Measurements from ENCODE around the gene GRK5.

GRK5 gene

GRCh38 chr10:119409906-119410305 lies 202.5 kb downstream of the GRK5 start:
- no peak for FAIRE-seq

GRCh38 chr10:119410361-119411116 lies 203.2 kb downstream of the GRK5 start:
- FAIRE-seq, result no peak

- peak; percentile 18 for FAIRE-seq
Measured at GRCh38 chr10:119412244-119413092, 205.1 kb downstream of the GRK5 start.

- FAIRE-seq, result no peak
Measured at GRCh38 chr10:119413093-119413453, 205.7 kb downstream of the GRK5 start.

GRCh38 chr10:119413471-119414080 lies 206.2 kb downstream of the GRK5 start:
- FAIRE-seq, result peak; percentile 12

- FAIRE-seq, result peak; percentile 85
Measured at GRCh38 chr10:119414081-119414611, 206.8 kb downstream of the GRK5 start.

GRCh38 chr10:119415121-119415520 lies 207.8 kb downstream of the GRK5 start:
- FAIRE-seq, result no peak

- FAIRE-seq, result no peak
Measured at GRCh38 chr10:119415536-119416503, 208.4 kb downstream of the GRK5 start.

GRCh38 chr10:119416855-119417254 lies 209.5 kb downstream of the GRK5 start:
- no peak for FAIRE-seq

GRCh38 chr10:119417852-119418251 lies 210.5 kb downstream of the GRK5 start:
- no peak for FAIRE-seq

- FAIRE-seq, result no peak
Measured at GRCh38 chr10:119418362-119418761, 211.0 kb downstream of the GRK5 start.

- FAIRE-seq, result no peak
Measured at GRCh38 chr10:119419931-119420330, 212.6 kb downstream of the GRK5 start.

GRCh38 chr10:119420950-119421875 lies 213.8 kb downstream of the GRK5 start:
- FAIRE-seq, result no peak

GRCh38 chr10:119421891-119422681 lies 214.7 kb downstream of the GRK5 start:
- no peak for FAIRE-seq

GRCh38 chr10:119422682-119423509 lies 215.5 kb downstream of the GRK5 start:
- FAIRE-seq, result no peak

GRCh38 chr10:119423510-119424257 lies 216.3 kb downstream of the GRK5 start:
- no peak for FAIRE-seq

GRCh38 chr10:119424258-119424975 lies 217.0 kb downstream of the GRK5 start:
- FAIRE-seq, result no peak
